ENCODE measurements around the gene NXPH4. TPM values are rescaled to one million over a fixed set of nuclear protein-coding genes. Genes with fewer than 3 reads are reported as not detected.

Gene NXPH4
- total RNA-seq, 1 experiment from 2014 or later, result 20.3 TPM

- intact Hi-C loops (cut with micrococcal nuclease; ENCODE audit: unreplicated experiment), result no loop called here
- no peak overlapping the region for H3K27ac ChIP-seq
- CTCF ChIA-PET, result interaction anchor here (0.7 kb wide), 1 partner anchor 181 kb away, joined by 4 read pairs; no protein-coding TSS in a partner anchor
- H3F3A ChIP-seq (ENCODE audit: insufficient read depth, low read depth), result no peaks in the 10 kb centered on the region
- H3K9me2 ChIP-seq (ENCODE audit: insufficient read depth), result no peaks in the 10 kb centered on the region
- H3K9me3 ChIP-seq (ENCODE audit: insufficient read depth, low read depth), result no peaks in the 10 kb centered on the region
- BruUV-seq (replicated peaks), result no TSS peak
- no peaks in the 10 kb centered on the region for H3K79me2 ChIP-seq (ENCODE audit: low read depth)
- H4K20me1 ChIP-seq (ENCODE audit: insufficient read depth), result no peaks in the 10 kb centered on the region
- no peaks in the 10 kb centered on the region for H3K27me3 ChIP-seq (ENCODE audit: insufficient read depth, low read depth)
- no peak overlapping the region for H3K4me3 ChIP-seq
- no peak overlapping the region for H3K4me2 ChIP-seq
- no peaks in the 10 kb centered on the region for H3K4me1 ChIP-seq (replicated peaks; ENCODE audit: insufficient read depth)
- no peak for DNase-seq
- no peak overlapping the region for H2AFZ ChIP-seq
- H3K36me3 ChIP-seq (ENCODE audit: low read depth), result 0 out of 2 replicates have a peak, but pooled peaks cover 6% of the 10 kb centered on the region
- POLR2A ChIA-PET (ENCODE audit: unreplicated experiment), result interaction anchor here (0.6 kb wide), 1 partner anchor 253 kb away, joined by 3 read pairs; no protein-coding TSS in a partner anchor
- no peak for TF ChIP-seq EZH2 (IDR thresholded peaks at IDR 0.05; ENCODE audit: low read depth)
Observed at GRCh38 chr12:57270966-57271470, 54.4 kb downstream of the NXPH4 start.

DNA sequence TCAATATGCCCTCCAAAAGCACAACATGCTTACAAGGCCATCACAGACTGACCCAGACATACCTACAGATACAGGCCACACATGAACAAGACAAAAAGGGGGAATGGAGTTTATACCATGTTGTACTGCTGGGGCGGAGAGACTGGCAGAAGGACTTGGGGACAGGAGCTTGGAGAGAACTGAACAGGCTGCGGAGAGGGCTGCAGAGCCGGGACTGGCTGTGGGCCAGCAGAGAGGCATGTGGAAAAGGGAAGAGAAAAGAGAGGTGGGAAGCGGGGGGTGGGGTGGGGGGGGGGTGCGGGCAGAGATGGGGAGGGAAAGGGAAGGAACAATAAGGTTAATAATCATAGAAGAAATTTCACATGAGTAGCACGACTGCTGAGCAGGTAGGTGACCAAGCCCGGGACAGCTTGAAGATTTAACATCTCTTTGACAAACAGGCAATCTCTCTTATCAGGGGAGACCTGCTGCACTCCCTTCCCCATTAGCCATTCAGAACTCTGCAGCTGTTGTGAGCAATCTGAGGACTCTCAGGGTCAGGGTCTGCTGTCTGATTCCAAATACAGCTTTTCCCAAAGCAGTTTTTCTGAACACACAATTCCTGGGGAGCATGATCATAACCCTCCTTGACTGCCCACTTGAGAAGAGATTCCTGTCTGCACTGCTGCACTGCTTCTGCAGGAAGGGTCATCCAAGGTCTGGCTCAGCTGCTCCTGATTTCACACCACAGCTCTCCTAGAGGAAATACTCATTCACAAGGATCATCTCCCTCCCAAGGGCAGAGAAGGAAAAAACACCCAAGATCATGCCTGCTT lies 56.0 kb downstream of the NXPH4 start:
- no peaks in the 10 kb centered on the region for H3F3A ChIP-seq (ENCODE audit: insufficient read depth, low read depth)
- no peaks in the 10 kb centered on the region for H3K27me3 ChIP-seq (ENCODE audit: insufficient read depth, low read depth)
- TF ChIP-seq CTCF (conservative IDR thresholded peaks at IDR 0.05) (no peak), EZH2 (IDR thresholded peaks at IDR 0.05; ENCODE audit: low read depth) (no peak)
- no peaks in the 10 kb centered on the region for H4K20me1 ChIP-seq (ENCODE audit: insufficient read depth)
- H3K36me3 ChIP-seq (ENCODE audit: low read depth), result 0 out of 2 replicates have a peak, but pooled peaks cover 6% of the 10 kb centered on the region
- no peak overlapping the region for H3K4me2 ChIP-seq
- H3K9me3 ChIP-seq (ENCODE audit: insufficient read depth, low read depth), result no peaks in the 10 kb centered on the region
- H2AFZ ChIP-seq, result no peak overlapping the region
- intact Hi-C loops (cut with micrococcal nuclease; ENCODE audit: unreplicated experiment), result no loop called here
- POLR2A ChIA-PET (ENCODE audit: unreplicated experiment), result no interaction called here
- no peak overlapping the region for H3K27ac ChIP-seq
- H3K4me3 ChIP-seq, result no peak overlapping the region
- CTCF ChIA-PET, result interaction anchor here (0.6 kb wide), 1 partner anchor 29 kb away, joined by 4 read pairs; no protein-coding TSS in a partner anchor
- DNase-seq, result no peak
- no peaks in the 10 kb centered on the region for H3K9me2 ChIP-seq (ENCODE audit: insufficient read depth)
- no peaks in the 10 kb centered on the region for H3K4me1 ChIP-seq (replicated peaks; ENCODE audit: insufficient read depth)
- no TSS peak for BruUV-seq (replicated peaks)
- H3K79me2 ChIP-seq (ENCODE audit: low read depth), result no peaks in the 10 kb centered on the region

DNA sequence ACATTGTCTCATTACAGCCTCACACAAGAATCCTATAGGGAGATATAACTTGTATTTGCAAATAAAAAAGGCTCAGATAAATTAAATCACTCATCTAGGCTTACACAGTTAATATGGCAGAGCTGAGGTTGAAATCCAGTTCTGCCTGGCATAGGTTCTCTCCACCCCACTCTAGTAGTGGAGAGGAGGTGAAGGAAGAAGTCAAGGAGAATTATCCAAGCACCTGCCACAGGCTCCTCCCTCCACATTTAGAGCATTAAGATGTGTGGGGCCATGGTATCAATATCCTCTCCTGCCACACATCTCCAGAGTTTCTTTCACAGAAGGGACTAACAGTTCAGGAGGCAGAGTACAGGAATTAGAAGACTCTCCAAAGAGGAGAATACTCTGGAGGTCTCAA lies 56.9 kb downstream of the NXPH4 start:
- intact Hi-C loops (cut with micrococcal nuclease; ENCODE audit: unreplicated experiment), result no loop called here

More for the DNA sequence above, 56.9 kb downstream of the NXPH4 start:
- no peak for DNase-seq
- Histone ChIP-seq H3K36me3 (ENCODE audit: low read depth) (0 out of 2 replicates have a peak, but pooled peaks cover 6% of the 10 kb centered on the region), H4K20me1 (ENCODE audit: insufficient read depth) (no peaks in the 10 kb centered on the region), H2AFZ (no peak overlapping the region), H3F3A (ENCODE audit: insufficient read depth, low read depth) (no peaks in the 10 kb centered on the region), H3K27me3 (ENCODE audit: insufficient read depth, low read depth) (no peaks in the 10 kb centered on the region), H3K9me2 (ENCODE audit: insufficient read depth) (no peaks in the 10 kb centered on the region), H3K4me2 (no peak overlapping the region), H3K4me3 (no peak overlapping the region), H3K27ac (no peak overlapping the region), H3K4me1 (replicated peaks; ENCODE audit: insufficient read depth) (no peaks in the 10 kb centered on the region), H3K79me2 (ENCODE audit: low read depth) (no peaks in the 10 kb centered on the region), H3K9me3 (ENCODE audit: insufficient read depth, low read depth) (no peaks in the 10 kb centered on the region)
- CTCF ChIA-PET, result no interaction called here
- POLR2A ChIA-PET (ENCODE audit: unreplicated experiment), result no interaction called here
- no TSS peak for BruUV-seq (replicated peaks)
- no peak for TF ChIP-seq EZH2 (IDR thresholded peaks at IDR 0.05; ENCODE audit: low read depth)
- no peak for TF ChIP-seq CTCF (conservative IDR thresholded peaks at IDR 0.05)

Small RNAs within 50 kb of the gene (microRNA-seq; reads per million reads assigned to microRNA genes)
- 2.0 reads per million for gene MIR1228 (ENCODE audit: borderline number of aligned reads, borderline replicate concordance)

Other genes starting within 250 kb of the NXPH4 start
- 6.5 and 7.6 TPM in 2 replicates for gene ZBTB39, start 210.2 kb upstream of the NXPH4 start, total RNA-seq (2021)
- gene TAC3, start 200.3 kb upstream of the NXPH4 start, total RNA-seq (2021), result not detected in 2 replicates
- gene MYO1A, start 166.7 kb upstream of the NXPH4 start, total RNA-seq (2021), result not detected in 2 replicates
- 28.9 and 36.6 TPM in 2 replicates for gene NEMP1, start 138.0 kb upstream of the NXPH4 start, total RNA-seq (2021)
- 13.8 and 20.2 TPM in 2 replicates for gene NAB2, start 127.7 kb upstream of the NXPH4 start, total RNA-seq (2021)
- 112 and 122 TPM in 2 replicates for gene STAT6, start 105.4 kb upstream of the NXPH4 start, total RNA-seq (2021)
- 51.4 and 70.1 TPM in 2 replicates for gene LRP1, start 88.3 kb upstream of the NXPH4 start, total RNA-seq (2021)
- gene LRP1-AS, start 69.2 kb upstream of the NXPH4 start, total RNA-seq (2021), result not detected in 2 replicates
- gene SHMT2, start 12.9 kb downstream of the NXPH4 start, total RNA-seq (2021), result 220 and 227 TPM in 2 replicates
- gene STAC3, start 34.4 kb downstream of the NXPH4 start, total RNA-seq (2021), result 1.3 and 2.2 TPM in 2 replicates
- gene R3HDM2, start 214.2 kb downstream of the NXPH4 start, total RNA-seq (2021), result 54.4 and 65.1 TPM in 2 replicates
- 0.35 TPM in 1 of 2 replicates, not detected in the other for gene INHBC, start 218.0 kb downstream of the NXPH4 start, total RNA-seq (2021)
- gene INHBE, start 238.5 kb downstream of the NXPH4 start, total RNA-seq (2021), result 0.73 and 0.90 TPM in 2 replicates
- gene GLI1, start 243.0 kb downstream of the NXPH4 start, total RNA-seq (2021), result not detected in 2 replicates

Data from PC-9 (cell line).